Parathyroid adenoma (tissue), 2 donors: ENCODE results near the gene ATG2A.

Experiments used
- H2AFZ ChIP-seq: fragments of 300-600 bp; sonication (generic); one replicate; pipeline ENCODE4 v1.7.0; 2017; ENCODE audit warnings: antibody characterized with exemption, mild to moderate bottlenecking
- H3K27ac ChIP-seq: fragments of 300-600 bp; sonication (generic); one replicate; pipeline ENCODE4 v1.7.0; 2017
- H3K27me3 ChIP-seq: fragments of 300-600 bp; sonication (generic); one replicate; pipeline ENCODE4 v1.7.0; 2017; ENCODE audit warnings: low read length; ENCODE audit not compliant: control insufficient read depth, insufficient read depth
- H3K36me3 ChIP-seq: fragments of 300-600 bp; sonication (generic); one replicate; pipeline ENCODE4 v1.7.0; 2017; ENCODE audit warnings: low read length; ENCODE audit not compliant: control insufficient read depth, insufficient read depth
- H3K4me1 ChIP-seq: fragments of 300-600 bp; sonication (generic); one replicate; pipeline ENCODE4 v1.7.0; 2017; ENCODE audit warnings: control low read depth
- H3K4me2 ChIP-seq: fragments of 300-600 bp; sonication (generic); one replicate; pipeline ENCODE4 v1.7.0; 2017; ENCODE audit warnings: low read length
- H3K4me3 ChIP-seq: fragments of 300-600 bp; sonication (generic); one replicate; pipeline ENCODE4 v1.7.0; 2017; ENCODE audit warnings: low read depth, low read length
- H3K79me2 ChIP-seq: fragments of 300-600 bp; sonication (generic); one replicate; pipeline ENCODE4 v1.7.0; 2017; ENCODE audit warnings: control low read depth
- H3K9ac ChIP-seq: fragments of 300-600 bp; sonication (generic); one replicate; pipeline ENCODE4 v1.7.0; 2017; ENCODE audit warnings: mild to moderate bottlenecking
- H3K9me3 ChIP-seq: fragments of 300-600 bp; sonication (generic); one replicate; pipeline ENCODE4 v1.7.0; 2017; ENCODE audit warnings: low read length; ENCODE audit not compliant: control insufficient read depth
- CTCF ChIP-seq: fragments of 300-600 bp; sonication (generic); IDR thresholded peaks from one replicate; pipeline ENCODE4 v1.7.0; 2017; ENCODE audit warnings: antibody characterized with exemption, mild to moderate bottlenecking
- donor health status: primary hyperparathyroidism.

The ATG2A gene

GRCh38 chr11:64931290-64931689 lies 14.3 kb upstream of the ATG2A start:
- Histone ChIP-seq H3K27ac (no peak overlapping the region), H3K27me3 (no peaks in the 10 kb centered on the region), H3K9me3 (no peaks in the 10 kb centered on the region), H3K4me2 (no peak overlapping the region), H3K36me3 (no peaks in the 10 kb centered on the region), H2AFZ (no peak overlapping the region), H3K4me1 (no peaks in the 10 kb centered on the region), H3K79me2 (no peaks in the 10 kb centered on the region), H3K4me3 (no peak overlapping the region), H3K9ac (no peak overlapping the region)
- no peak for TF ChIP-seq CTCF

- Histone ChIP-seq H3K27ac (no peak overlapping the region), H2AFZ (no peak overlapping the region), H3K4me1 (no peaks in the 10 kb centered on the region), H3K27me3 (no peaks in the 10 kb centered on the region), H3K36me3 (no peaks in the 10 kb centered on the region), H3K4me2 (no peak overlapping the region), H3K79me2 (no peaks in the 10 kb centered on the region), H3K9ac (no peak overlapping the region), H3K4me3 (no peak overlapping the region), H3K9me3 (no peaks in the 10 kb centered on the region)
- TF ChIP-seq CTCF = no peak
Observed at GRCh38 chr11:64930340-64930739, 13.3 kb upstream of the ATG2A start.

GRCh38 chr11:64929625-64930024 lies 12.6 kb upstream of the ATG2A start:
- no peak overlapping the region for H3K4me3 ChIP-seq
- no peak for TF ChIP-seq CTCF
- no peak overlapping the region for H3K4me2 ChIP-seq
- H3K27me3 ChIP-seq = no peaks in the 10 kb centered on the region
- no peaks in the 10 kb centered on the region for H3K36me3 ChIP-seq
- no peak overlapping the region for H3K27ac ChIP-seq
- H3K4me1 ChIP-seq = no peaks in the 10 kb centered on the region
- no peaks in the 10 kb centered on the region for H3K79me2 ChIP-seq
- no peak overlapping the region for H3K9ac ChIP-seq
- H2AFZ ChIP-seq = no peak overlapping the region
- H3K9me3 ChIP-seq = no peaks in the 10 kb centered on the region

DNA sequence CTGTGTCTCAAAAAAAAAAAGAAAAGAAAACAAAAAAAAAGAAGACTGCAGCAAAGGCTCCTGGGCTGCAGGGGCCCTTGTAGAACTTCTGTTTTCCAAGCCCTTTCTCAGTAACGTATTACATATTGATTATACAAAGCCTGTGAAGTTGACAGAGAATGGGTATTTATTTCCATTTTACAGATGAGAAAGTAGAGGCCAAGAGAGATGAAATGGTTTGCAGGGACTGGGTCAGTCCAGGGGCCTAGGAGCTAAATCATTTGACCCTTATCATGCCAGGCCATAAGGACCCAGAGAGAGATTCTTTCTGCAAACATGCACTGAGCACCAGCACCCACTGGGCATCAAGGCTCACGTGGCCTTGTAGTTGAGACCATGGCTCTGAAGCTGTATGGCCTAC lies 11.9 kb upstream of the ATG2A start:
- no peak overlapping the region for H3K4me3 ChIP-seq
- H3K27me3 ChIP-seq = no peaks in the 10 kb centered on the region
- H3K4me2 ChIP-seq = no peak overlapping the region
- H3K9ac ChIP-seq = no peak overlapping the region
- no peaks in the 10 kb centered on the region for H3K36me3 ChIP-seq
- no peak for TF ChIP-seq CTCF
- no peaks in the 10 kb centered on the region for H3K4me1 ChIP-seq
- no peaks in the 10 kb centered on the region for H3K79me2 ChIP-seq
- no peaks in the 10 kb centered on the region for H3K9me3 ChIP-seq
- H2AFZ ChIP-seq = no peak overlapping the region
- H3K27ac ChIP-seq = no peak overlapping the region

GRCh38 chr11:64926689-64927088 lies 9.7 kb upstream of the ATG2A start:
- H3K36me3 ChIP-seq = no peaks in the 10 kb centered on the region
- no peaks in the 10 kb centered on the region for H3K79me2 ChIP-seq
- no peaks in the 10 kb centered on the region for H3K27me3 ChIP-seq
- no peak overlapping the region for H3K27ac ChIP-seq
- H3K4me1 ChIP-seq = peaks cover 2% of the 10 kb centered on the region
- H3K4me3 ChIP-seq = no peak overlapping the region
- no peaks in the 10 kb centered on the region for H3K9me3 ChIP-seq
- no peak overlapping the region for H3K4me2 ChIP-seq
- no peak for TF ChIP-seq CTCF
- H3K9ac ChIP-seq = no peak overlapping the region
- no peak overlapping the region for H2AFZ ChIP-seq
